DND-41 (cell line): ENCODE measurements around the gene NEK10.

Experiments used
- EZH2 ChIP-seq: IDR thresholded peaks from 3 replicates; pipeline ENCODE4 v1.6.1; 2012; ENCODE audit warnings: borderline replicate concordance, low read depth, mild to moderate bottlenecking, moderate library complexity, low read length, inconsistent platforms; ENCODE audit not compliant: severe bottlenecking
- TF ChIP-seq, protein P1 (sequence below): IDR thresholded peaks from 2 replicates; pipeline ENCODE4 v1.5.1; 2012; ENCODE audit warnings: borderline replicate concordance, low read length, moderate library complexity, mild to moderate bottlenecking; ENCODE audit not compliant: poor library complexity, severe bottlenecking; ENCODE audit errors: extremely low read depth

DNA sequence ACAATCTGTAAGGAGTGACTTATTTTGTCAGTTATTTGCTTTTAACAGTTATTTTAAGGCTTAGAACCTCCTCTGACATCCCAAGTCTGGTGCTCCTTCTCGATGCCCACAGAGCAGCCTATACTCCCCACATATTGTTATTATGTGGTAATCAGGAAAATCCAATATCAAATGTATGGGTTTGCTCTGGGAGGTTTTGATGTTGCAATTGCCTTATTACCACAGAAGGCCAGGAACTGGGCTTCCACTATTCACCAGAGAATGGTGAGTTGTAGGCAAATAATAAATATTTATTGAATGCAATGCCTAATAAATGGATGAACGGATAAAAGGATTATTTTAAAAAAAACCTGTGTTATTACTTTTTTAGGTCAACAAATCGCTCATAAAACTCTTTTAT lies 12.2 kb downstream of the NEK10 start:
- TF ChIP-seq, protein P1, sequence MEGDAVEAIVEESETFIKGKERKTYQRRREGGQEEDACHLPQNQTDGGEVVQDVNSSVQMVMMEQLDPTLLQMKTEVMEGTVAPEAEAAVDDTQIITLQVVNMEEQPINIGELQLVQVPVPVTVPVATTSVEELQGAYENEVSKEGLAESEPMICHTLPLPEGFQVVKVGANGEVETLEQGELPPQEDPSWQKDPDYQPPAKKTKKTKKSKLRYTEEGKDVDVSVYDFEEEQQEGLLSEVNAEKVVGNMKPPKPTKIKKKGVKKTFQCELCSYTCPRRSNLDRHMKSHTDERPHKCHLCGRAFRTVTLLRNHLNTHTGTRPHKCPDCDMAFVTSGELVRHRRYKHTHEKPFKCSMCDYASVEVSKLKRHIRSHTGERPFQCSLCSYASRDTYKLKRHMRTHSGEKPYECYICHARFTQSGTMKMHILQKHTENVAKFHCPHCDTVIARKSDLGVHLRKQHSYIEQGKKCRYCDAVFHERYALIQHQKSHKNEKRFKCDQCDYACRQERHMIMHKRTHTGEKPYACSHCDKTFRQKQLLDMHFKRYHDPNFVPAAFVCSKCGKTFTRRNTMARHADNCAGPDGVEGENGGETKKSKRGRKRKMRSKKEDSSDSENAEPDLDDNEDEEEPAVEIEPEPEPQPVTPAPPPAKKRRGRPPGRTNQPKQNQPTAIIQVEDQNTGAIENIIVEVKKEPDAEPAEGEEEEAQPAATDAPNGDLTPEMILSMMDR, result no peak
- no peak for TF ChIP-seq EZH2
